HepG2 (cell line): ENCODE results near the gene ZFYVE21. TPM values are rescaled to one million over a fixed set of nuclear protein-coding genes. Genes with fewer than 3 reads are reported as not detected.

Source experiments
- ATAC-seq: fragments of 200-7000 bp; cut with Tn5 transposase; 3 replicates; pipeline ENCODE4 v1.9.1; 2020; ENCODE audit warnings: mild to moderate bottlenecking, moderate library complexity
- BruUV-seq: library from RNA; stranded (reverse); fragments of 400-500 nt; replicated peaks from 2 replicates; lab custom pipeline; 2021; lab: Mats Ljungman, UMichigan
- CTCF ChIA-PET: fragments of 300-600 bp; formaldehyde crosslinking; extraction: SDS; loops from one replicate; lab custom pipeline; 2021; ENCODE audit warnings: low total read pairs, inconsistent platforms, low intra/inter-chr PET ratio; lab: Yijun Ruan, JAX
- POLR2A ChIA-PET: fragments of 350-600 bp; sonication (Branson Sonifier 250); formaldehyde crosslinking; loops from one replicate; lab custom pipeline; 2020; ENCODE audit warnings: antibody characterized with exemption, inconsistent platforms; lab: Yijun Ruan, JAX
- DNase-seq: peaks from one replicate; pipeline ENCODE4 v3.0.0-alpha.2; 2015; ENCODE audit warnings: low spot score
- FAIRE-seq: peaks from 3 replicates; lab custom pipeline; 2011; peaks lifted over from hg19 to GRCh38; lab: Jason Lieb, UNC
- H2AFZ ChIP-seq: one replicate; pipeline ENCODE4 v1.6.1; 2011; ENCODE audit warnings: low read length, inconsistent platforms
- H3K27ac ChIP-seq: fragments of 300-600 bp; 3 replicates; pipeline ENCODE4 v1.8.0; 2011; ENCODE audit warnings: mixed run types, mild to moderate bottlenecking, mixed read lengths, low read length, inconsistent platforms; ENCODE audit not compliant: insufficient read depth; ENCODE audit errors: extremely low read length
- H3K27me3 ChIP-seq, 2 experiments: fragments of 200-600 bp in 1 of 2; 2 replicates in 1 of 2; 3 replicates in 1 of 2; pipeline versions ENCODE4 v1.6.0 to v1.8.0; 2011; ENCODE audit warnings: low read length in 2 of 2, mild to moderate bottlenecking in 2 of 2, moderate library complexity in 2 of 2, inconsistent platforms in 1 of 2; ENCODE audit not compliant: insufficient read depth in 2 of 2, control insufficient read depth in 1 of 2
- H3K36me3 ChIP-seq, 2 experiments: fragments of 200-600 bp in 1 of 2; replicated peaks in 1 of 2; 2 replicates in 1 of 2; 3 replicates in 1 of 2; pipeline versions ENCODE4 v1.5.1 to v1.8.0; 2011; ENCODE audit warnings: low read length in 2 of 2, inconsistent platforms in 1 of 2; ENCODE audit not compliant: insufficient read depth in 2 of 2, control insufficient read depth in 1 of 2
- H3K4me1 ChIP-seq: 2 replicates; pipeline ENCODE4 v1.5.1; 2012; ENCODE audit warnings: low read length, inconsistent platforms; ENCODE audit not compliant: insufficient read depth
- H3K4me2 ChIP-seq: 2 replicates; pipeline ENCODE4 v1.6.0; 2011; ENCODE audit warnings: low read depth, low read length, inconsistent platforms
- H3K4me3 ChIP-seq, 3 experiments: fragments of 200-600 bp in 1 of 3; sonication (generic), shearing (Covaris generic) in 1 of 3; replicated peaks in 1 of 3; 2 replicates each; pipeline ENCODE4 v1.5.1; 2011 to 2016; ENCODE audit warnings: low read length in 3 of 3, inconsistent platforms in 2 of 3, low read depth in 2 of 3, mild to moderate bottlenecking in 2 of 3, control low read depth in 1 of 3, mixed read lengths in 1 of 3; ENCODE audit not compliant: insufficient read depth in 1 of 3
- H3K79me2 ChIP-seq: one replicate; pipeline ENCODE4 v1.6.1; 2011; ENCODE audit warnings: low read length, inconsistent platforms; ENCODE audit not compliant: insufficient read depth
- H3K9ac ChIP-seq: 2 replicates; pipeline ENCODE4 v1.6.0; 2011; ENCODE audit warnings: mild to moderate bottlenecking, low read depth, low read length, inconsistent platforms; ENCODE audit not compliant: insufficient read depth
- H3K9me3 ChIP-seq: 2 replicates; pipeline ENCODE4 v1.5.1; 2012; ENCODE audit warnings: mild to moderate bottlenecking, low read length
- H4K20me1 ChIP-seq: 2 replicates; pipeline ENCODE4 v1.6.0; 2011; ENCODE audit warnings: inconsistent platforms, mild to moderate bottlenecking, low read length, moderate library complexity; ENCODE audit not compliant: insufficient read depth
- ATF1 ChIP-seq: IDR thresholded peaks from 2 replicates; pipeline ENCODE4 v1.6.1; 2016; ENCODE audit warnings: mild to moderate bottlenecking, control low read depth
- CHCHD3 ChIP-seq: sonication (generic); formaldehyde crosslinking; IDR thresholded peaks from 2 replicates; pipeline ENCODE4 v1.8.0; 2022; ENCODE audit warnings: mild to moderate bottlenecking, missing genetic modification reagents, moderate library complexity
- NPAS2 ChIP-seq: sonication (generic); formaldehyde crosslinking; IDR thresholded peaks from 2 replicates; pipeline ENCODE4 v1.8.0; 2022; ENCODE audit warnings: mild to moderate bottlenecking, missing genetic modification reagents, borderline replicate concordance
- REPIN1 ChIP-seq: sonication (generic); formaldehyde crosslinking; IDR thresholded peaks from 2 replicates; pipeline ENCODE4 v1.8.0; 2022; ENCODE audit warnings: missing genetic modification reagents, low read depth, mild to moderate bottlenecking, borderline replicate concordance
- SMARCE1 ChIP-seq: fragments of 450-650 bp; IDR thresholded peaks from 2 replicates; pipeline ENCODE4 v1.6.1; 2017; ENCODE audit warnings: borderline replicate concordance
- SMYD3 ChIP-seq: sonication (generic); formaldehyde crosslinking; IDR thresholded peaks from 2 replicates; pipeline ENCODE4 v1.8.1; 2023; ENCODE audit warnings: mild to moderate bottlenecking, missing genetic modification reagents
- SP140L ChIP-seq: sonication (generic); formaldehyde crosslinking; IDR thresholded peaks from 2 replicates; pipeline ENCODE4 v1.4.0; 2020; ENCODE audit warnings: missing genetic modification reagents, borderline replicate concordance
- SSRP1 ChIP-seq: IDR thresholded peaks from 2 replicates; pipeline ENCODE4 v1.6.1; 2016; ENCODE audit warnings: control low read depth
- THAP11 ChIP-seq: IDR thresholded peaks from 2 replicates; pipeline ENCODE4 v1.6.1; 2016; ENCODE audit warnings: missing biosample characterization, missing genetic modification reagents
- ZNF709 ChIP-seq: sonication (generic); formaldehyde crosslinking; IDR thresholded peaks from 2 replicates; pipeline ENCODE4 v1.5.0; 2020; ENCODE audit warnings: mild to moderate bottlenecking, missing genetic modification reagents
- WGBS: methylation state at CpG from one replicate; pipeline ENCODE4 v1.1.6; 2017; ENCODE audit warnings: low lambda C conversion rate; 5-methylcytosine and 5-hydroxymethylcytosine counted together
- in situ Hi-C: cut with HindIII; loops from 2 replicates; pipeline ENCODE4 v1.10.0; 2017; ENCODE audit warnings: low pct_unique_long_range_greater_than_20kb; ENCODE audit not compliant: extremely low pct_ligation_motif_present
- intact Hi-C: fragments of 100-400 bp; cut with micrococcal nuclease; formaldehyde crosslinking; loops from one replicate; pipeline ENCODE4 v1.10.0; 2022; ENCODE audit not compliant: unreplicated experiment
- polyA plus RNA-seq, 8 experiments: library from polyadenylated mRNA; depleted of rRNA in 3 of 8; stranded (reverse) in 7 of 8; unstranded in 1 of 8; fragments of >200 nt; fragmentation: Illumina TruSeq in 4 of 8; extraction: Trizol in 4 of 8; gene quantifications; 2 replicates each; pipeline versions ENCODE4 v1.2.1 to v1.2.3, GENCODE V29; 2011 to 2016; ENCODE audit warnings: low read depth in 4 of 8, missing spikeins in 1 of 8, mixed read lengths in 1 of 8; ENCODE audit not compliant: insufficient read depth in 1 of 8
- total RNA-seq, 5 experiments: library from RNA; depleted of rRNA; stranded (reverse); fragments of >200 nt; fragmentation: Illumina TruSeq; extraction: Trizol; gene quantifications; 2 replicates each; pipeline ENCODE4 v1.2.3, GENCODE V29; 2016; ENCODE audit warnings: low read depth in 1 of 5
- TF ChIP-seq, protein P1 (sequence below): IDR thresholded peaks from 2 replicates; pipeline ENCODE4 v1.6.1; 2016; ENCODE audit warnings: missing genetic modification reagents, missing compliant biosample characterization
- TF ChIP-seq, protein P2 (sequence below): sonication (generic); formaldehyde crosslinking; IDR thresholded peaks from 2 replicates; pipeline ENCODE4 v1.5.1; 2020; ENCODE audit warnings: missing genetic modification reagents, mild to moderate bottlenecking, borderline replicate concordance
- TF ChIP-seq, protein P3 (sequence below): sonication (generic); formaldehyde crosslinking; IDR thresholded peaks from 2 replicates; pipeline ENCODE4 v1.4.0; 2020; ENCODE audit warnings: low read depth, mild to moderate bottlenecking, missing genetic modification reagents

The ZFYVE21 gene
- total and polyA plus RNA-seq, 2 of the 13 experiments (the other 11 are each of a cell fraction or from before 2014, with no cell fraction given) = 34.3 to 34.4 TPM

DNA sequence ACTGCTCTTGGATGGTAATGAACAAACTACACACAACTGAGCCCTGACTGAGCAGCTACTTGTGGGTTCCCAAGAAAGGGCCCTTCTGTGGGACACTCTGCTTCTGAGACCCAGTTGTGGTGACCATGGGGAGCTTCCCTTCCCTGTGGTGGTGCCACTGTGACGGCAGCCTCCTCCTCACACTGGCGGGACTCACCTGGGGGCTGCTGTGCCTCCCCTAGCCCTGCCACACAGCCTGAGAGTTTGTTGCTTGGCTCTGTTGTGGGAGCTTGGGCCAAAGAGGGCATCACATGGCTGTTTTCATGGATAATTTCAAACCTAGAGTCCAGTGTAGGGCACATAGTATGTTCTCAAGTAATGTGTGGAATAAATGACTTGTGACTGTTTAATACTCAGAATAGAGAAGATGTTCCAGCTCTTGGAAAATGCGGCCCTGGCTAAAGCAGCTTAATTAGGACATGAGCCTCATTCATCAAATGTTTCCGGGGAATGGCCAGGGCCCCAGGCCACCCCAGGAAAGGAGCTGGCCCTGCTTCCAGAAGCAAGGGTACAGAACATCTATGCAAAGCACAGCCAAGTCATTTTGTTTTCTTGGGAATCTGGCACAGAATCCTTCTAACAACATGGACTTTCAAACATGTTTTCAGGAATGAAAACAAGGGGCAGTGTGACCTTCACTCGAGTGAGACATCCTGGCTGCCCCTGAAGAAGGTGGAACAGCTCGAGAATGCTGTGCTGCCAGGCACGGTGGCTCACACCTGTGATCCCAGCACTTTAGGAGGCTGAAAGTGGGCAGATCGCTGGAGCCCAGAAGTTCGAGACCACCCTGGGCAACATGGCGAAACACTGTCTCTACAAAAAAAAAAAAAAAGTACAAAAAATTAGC, 21.2 kb downstream of the ZFYVE21 start:
- WGBS = 90% methylated on average over 8 of the region's 10 CpGs
- Histone ChIP-seq H3K36me3 (peaks cover 12 to 30% of the 10 kb centered on the region in 2 experiments; a peak in 4 of 5 replicates), H3K4me1 (0 out of 2 replicates have a peak, but pooled peaks cover 10% of the 10 kb centered on the region), H3K4me2 (no peak overlapping the region), H3K9me3 (no peaks in the 10 kb centered on the region), H4K20me1 (no peaks in the 10 kb centered on the region), H3K79me2 (no peaks in the 10 kb centered on the region), H2AFZ (no peak overlapping the region), H3K9ac (no peak overlapping the region), H3K27ac (no peak overlapping the region), H3K27me3 (no peaks in the 10 kb centered on the region), H3K4me3 (no peak overlapping the region)
- no peak for FAIRE-seq
- CTCF ChIA-PET = no interaction called here
- intact Hi-C loops = no loop called here
- BruUV-seq = no TSS peak
- TF ChIP-seq, protein P1, sequence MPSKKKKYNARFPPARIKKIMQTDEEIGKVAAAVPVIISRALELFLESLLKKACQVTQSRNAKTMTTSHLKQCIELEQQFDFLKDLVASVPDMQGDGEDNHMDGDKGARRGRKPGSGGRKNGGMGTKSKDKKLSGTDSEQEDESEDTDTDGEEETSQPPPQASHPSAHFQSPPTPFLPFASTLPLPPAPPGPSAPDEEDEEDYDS = no peak
- no peak for TF ChIP-seq SSRP1 (CRISPR knock-in tag)
- TF ChIP-seq, protein P2, sequence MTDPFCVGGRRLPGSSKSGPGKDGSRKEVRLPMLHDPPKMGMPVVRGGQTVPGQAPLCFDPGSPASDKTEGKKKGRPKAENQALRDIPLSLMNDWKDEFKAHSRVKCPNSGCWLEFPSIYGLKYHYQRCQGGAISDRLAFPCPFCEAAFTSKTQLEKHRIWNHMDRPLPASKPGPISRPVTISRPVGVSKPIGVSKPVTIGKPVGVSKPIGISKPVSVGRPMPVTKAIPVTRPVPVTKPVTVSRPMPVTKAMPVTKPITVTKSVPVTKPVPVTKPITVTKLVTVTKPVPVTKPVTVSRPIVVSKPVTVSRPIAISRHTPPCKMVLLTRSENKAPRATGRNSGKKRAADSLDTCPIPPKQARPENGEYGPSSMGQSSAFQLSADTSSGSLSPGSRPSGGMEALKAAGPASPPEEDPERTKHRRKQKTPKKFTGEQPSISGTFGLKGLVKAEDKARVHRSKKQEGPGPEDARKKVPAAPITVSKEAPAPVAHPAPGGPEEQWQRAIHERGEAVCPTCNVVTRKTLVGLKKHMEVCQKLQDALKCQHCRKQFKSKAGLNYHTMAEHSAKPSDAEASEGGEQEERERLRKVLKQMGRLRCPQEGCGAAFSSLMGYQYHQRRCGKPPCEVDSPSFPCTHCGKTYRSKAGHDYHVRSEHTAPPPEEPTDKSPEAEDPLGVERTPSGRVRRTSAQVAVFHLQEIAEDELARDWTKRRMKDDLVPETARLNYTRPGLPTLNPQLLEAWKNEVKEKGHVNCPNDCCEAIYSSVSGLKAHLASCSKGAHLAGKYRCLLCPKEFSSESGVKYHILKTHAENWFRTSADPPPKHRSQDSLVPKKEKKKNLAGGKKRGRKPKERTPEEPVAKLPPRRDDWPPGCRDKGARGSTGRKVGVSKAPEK (CRISPR knock-in tag) = no peak
- TF ChIP-seq SMYD3 = no peak
- no peak for TF ChIP-seq SMARCE1
- no peak for TF ChIP-seq ZNF709
- no peak for TF ChIP-seq CHCHD3 (CRISPR knock-in tag)
- no peak for TF ChIP-seq NPAS2 (CRISPR knock-in tag)
- no peak for TF ChIP-seq ATF1
- no peak for TF ChIP-seq SP140L (CRISPR knock-in tag)
- TF ChIP-seq, protein P3, sequence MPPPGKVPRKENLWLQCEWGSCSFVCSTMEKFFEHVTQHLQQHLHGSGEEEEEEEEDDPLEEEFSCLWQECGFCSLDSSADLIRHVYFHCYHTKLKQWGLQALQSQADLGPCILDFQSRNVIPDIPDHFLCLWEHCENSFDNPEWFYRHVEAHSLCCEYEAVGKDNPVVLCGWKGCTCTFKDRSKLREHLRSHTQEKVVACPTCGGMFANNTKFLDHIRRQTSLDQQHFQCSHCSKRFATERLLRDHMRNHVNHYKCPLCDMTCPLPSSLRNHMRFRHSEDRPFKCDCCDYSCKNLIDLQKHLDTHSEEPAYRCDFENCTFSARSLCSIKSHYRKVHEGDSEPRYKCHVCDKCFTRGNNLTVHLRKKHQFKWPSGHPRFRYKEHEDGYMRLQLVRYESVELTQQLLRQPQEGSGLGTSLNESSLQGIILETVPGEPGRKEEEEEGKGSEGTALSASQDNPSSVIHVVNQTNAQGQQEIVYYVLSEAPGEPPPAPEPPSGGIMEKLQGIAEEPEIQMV (CRISPR knock-in tag) = no peak
- TF ChIP-seq THAP11 (CRISPR knock-in tag) = no peak
- no peak for TF ChIP-seq REPIN1 (CRISPR knock-in tag)
- no peak for ATAC-seq
- in situ Hi-C loops = no loop called here
- DNase-seq = no peak
- POLR2A ChIA-PET = no interaction called here
